ENCODE measurements around the gene LPP. TPM values are rescaled to one million over a fixed set of nuclear protein-coding genes. Genes with fewer than 3 reads are reported as not detected.

The LPP gene
- total and polyA plus RNA-seq, 2 donors (not counting 1 experiment from before 2014, with no cell fraction given): 7.6 to 81.7 TPM

DNA sequence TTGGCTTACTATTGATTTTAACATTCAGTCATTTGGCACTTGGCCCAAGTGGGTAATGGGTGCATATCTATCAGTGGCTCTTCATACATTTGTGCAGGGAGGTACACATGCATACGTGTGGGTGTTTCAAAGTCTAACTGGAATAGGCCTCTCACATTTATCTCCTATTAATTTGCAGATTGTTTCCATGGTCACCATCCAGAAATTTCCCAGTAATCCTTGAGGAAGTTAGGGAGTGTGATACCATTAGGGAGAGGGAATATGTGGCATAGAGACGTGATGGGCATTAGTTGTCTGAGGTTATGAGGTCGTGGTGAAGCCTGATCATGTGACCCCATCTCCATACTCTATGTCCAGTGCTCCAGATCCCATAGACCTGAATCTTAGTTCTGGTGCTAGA is 102.8 kb downstream of the LPP start:
- ATAC-seq (ENCODE audit: low read depth) (no peak), DNase-seq (no peak)
- no peak overlapping the region for H3K9ac ChIP-seq (ENCODE audit: low read length)
- Mint-ChIP-seq H3K27me3 (no peaks in the 10 kb centered on the region), H3K4me1 (peaks cover 15% of the 10 kb centered on the region), H3K9me3 (ENCODE audit: insufficient read depth) (no peaks in the 10 kb centered on the region), H3K27ac (no peak overlapping the region), H3K4me3 (no peak overlapping the region)
- no peaks in the 10 kb centered on the region for H4K20me1 ChIP-seq (ENCODE audit: control insufficient read depth, insufficient read depth, low read length, poor library complexity, severe bottlenecking)
- no peaks in the 10 kb centered on the region for H3K27me3 ChIP-seq (replicated peaks in 1 of 4; ENCODE audit: control extremely low read depth in 1 of 4, control insufficient read depth in 3 of 4, insufficient read depth in 4 of 4, low read length in 3 of 4)
- peaks cover 0 to 3% (median 0%) of the 10 kb centered on the region in 3 donors for H3K9me3 ChIP-seq (ENCODE audit: control extremely low read depth in 1 of 3, control insufficient read depth in 2 of 3, insufficient read depth in 1 of 3, low read length in 2 of 3)
- intact Hi-C loops (cut with micrococcal nuclease): no loop called here
- ChIA-PET CTCF (no interaction called here), POLR2A (no interaction called here)
- no peak overlapping the region for H3K4me2 ChIP-seq (replicated peaks; ENCODE audit: low read depth, low read length, poor library complexity, severe bottlenecking)
- H3K4me3 ChIP-seq (ENCODE audit: control extremely low read depth in 1 of 5, extremely low read depth in 1 of 5, insufficient read depth in 1 of 5, low read depth in 2 of 5, low read length in 4 of 5): no peak overlapping the region
- no peak overlapping the region for H2AFZ ChIP-seq (ENCODE audit: insufficient read depth, low read depth, low read length, poor library complexity, severe bottlenecking)
- peaks cover 0 to 10% of the 10 kb centered on the region in 2 donors for H3K4me1 ChIP-seq (ENCODE audit: control insufficient read depth in 2 of 2, insufficient read depth in 2 of 2, low read length in 2 of 2)
- no peak for TF ChIP-seq EZH2 (IDR thresholded peaks at IDR 0.05; ENCODE audit: borderline replicate concordance, insufficient read depth, low read depth, low read length, poor library complexity, severe bottlenecking)
- TF ChIP-seq, protein P1, sequence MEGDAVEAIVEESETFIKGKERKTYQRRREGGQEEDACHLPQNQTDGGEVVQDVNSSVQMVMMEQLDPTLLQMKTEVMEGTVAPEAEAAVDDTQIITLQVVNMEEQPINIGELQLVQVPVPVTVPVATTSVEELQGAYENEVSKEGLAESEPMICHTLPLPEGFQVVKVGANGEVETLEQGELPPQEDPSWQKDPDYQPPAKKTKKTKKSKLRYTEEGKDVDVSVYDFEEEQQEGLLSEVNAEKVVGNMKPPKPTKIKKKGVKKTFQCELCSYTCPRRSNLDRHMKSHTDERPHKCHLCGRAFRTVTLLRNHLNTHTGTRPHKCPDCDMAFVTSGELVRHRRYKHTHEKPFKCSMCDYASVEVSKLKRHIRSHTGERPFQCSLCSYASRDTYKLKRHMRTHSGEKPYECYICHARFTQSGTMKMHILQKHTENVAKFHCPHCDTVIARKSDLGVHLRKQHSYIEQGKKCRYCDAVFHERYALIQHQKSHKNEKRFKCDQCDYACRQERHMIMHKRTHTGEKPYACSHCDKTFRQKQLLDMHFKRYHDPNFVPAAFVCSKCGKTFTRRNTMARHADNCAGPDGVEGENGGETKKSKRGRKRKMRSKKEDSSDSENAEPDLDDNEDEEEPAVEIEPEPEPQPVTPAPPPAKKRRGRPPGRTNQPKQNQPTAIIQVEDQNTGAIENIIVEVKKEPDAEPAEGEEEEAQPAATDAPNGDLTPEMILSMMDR (IDR thresholded peaks at IDR 0.05): no peak
- WGBS (ENCODE audit: insufficient coverage): 100% methylated on average over 1 of the region's 3 CpGs
- H3K27ac ChIP-seq (ENCODE audit: low read length in 2 of 2): no peak overlapping the region
- no peaks in the 10 kb centered on the region for H3K36me3 ChIP-seq (replicated peaks in 1 of 2; ENCODE audit: control extremely low read depth in 1 of 2, control insufficient read depth in 1 of 2, extremely low read depth in 1 of 2, insufficient read depth in 2 of 2, low read length in 1 of 2)
- H3K79me2 ChIP-seq (ENCODE audit: control insufficient read depth, insufficient read depth, low read length): peaks cover 44% of the 10 kb centered on the region

DNA sequence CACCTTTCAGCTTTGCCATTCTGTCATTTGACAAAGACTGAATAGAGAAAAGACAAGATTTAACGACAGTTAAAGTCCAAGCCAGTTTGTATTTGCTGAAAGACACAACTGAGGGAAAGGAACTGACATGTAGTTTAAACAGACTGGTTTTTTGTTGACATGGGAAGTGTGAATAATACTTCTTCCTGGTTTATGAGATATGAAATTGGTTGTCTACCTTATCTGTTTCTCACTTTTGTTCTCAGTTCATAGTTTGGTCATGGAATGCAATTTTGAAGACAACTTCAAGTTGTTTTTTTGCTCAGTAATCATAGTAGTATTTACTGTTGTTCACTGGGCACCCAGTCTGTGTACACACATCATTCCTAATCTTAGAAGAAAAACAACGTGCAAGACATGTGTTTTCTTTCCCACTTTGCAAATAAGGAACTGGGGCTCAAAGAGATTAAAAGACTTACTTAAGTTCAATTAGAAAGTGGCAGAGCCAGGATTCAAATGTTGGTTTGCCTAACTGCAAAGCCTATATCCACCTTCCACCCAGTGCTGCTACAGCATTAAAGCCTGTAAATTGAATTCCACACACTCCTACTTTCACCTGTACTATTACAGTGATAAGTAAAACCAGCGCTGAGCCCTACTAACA is 103.5 kb downstream of the LPP start:
- Histone ChIP-seq H3K36me3 (replicated peaks in 1 of 2; ENCODE audit: control extremely low read depth in 1 of 2, control insufficient read depth in 1 of 2, extremely low read depth in 1 of 2, insufficient read depth in 2 of 2, low read length in 1 of 2) (no peaks in the 10 kb centered on the region), H2AFZ (ENCODE audit: insufficient read depth, low read depth, low read length, poor library complexity, severe bottlenecking) (no peak overlapping the region), H3K9me3 (ENCODE audit: control extremely low read depth in 1 of 3, control insufficient read depth in 2 of 3, insufficient read depth in 1 of 3, low read length in 2 of 3) (peaks cover 0 to 3% (median 0%) of the 10 kb centered on the region in 3 donors), H3K27ac (ENCODE audit: low read length in 2 of 2) (no peak overlapping the region), H3K4me1 (ENCODE audit: control insufficient read depth in 2 of 2, insufficient read depth in 2 of 2, low read length in 2 of 2) (peaks cover 0 to 10% of the 10 kb centered on the region in 2 donors), H3K9ac (ENCODE audit: low read length) (no peak overlapping the region), H3K79me2 (ENCODE audit: control insufficient read depth, insufficient read depth, low read length) (peaks cover 39% of the 10 kb centered on the region), H3K4me2 (replicated peaks; ENCODE audit: low read depth, low read length, poor library complexity, severe bottlenecking) (no peak overlapping the region), H3K27me3 (replicated peaks in 1 of 4; ENCODE audit: control extremely low read depth in 1 of 4, control insufficient read depth in 3 of 4, insufficient read depth in 4 of 4, low read length in 3 of 4) (no peaks in the 10 kb centered on the region), H4K20me1 (ENCODE audit: control insufficient read depth, insufficient read depth, low read length, poor library complexity, severe bottlenecking) (no peaks in the 10 kb centered on the region), H3K4me3 (ENCODE audit: control extremely low read depth in 1 of 5, extremely low read depth in 1 of 5, insufficient read depth in 1 of 5, low read depth in 2 of 5, low read length in 4 of 5) (no peak overlapping the region)
- Mint-ChIP-seq H3K27me3 (no peaks in the 10 kb centered on the region), H3K9me3 (ENCODE audit: insufficient read depth) (no peaks in the 10 kb centered on the region), H3K4me3 (no peak overlapping the region), H3K27ac (peak overlapping the region; percentile 28), H3K4me1 (peaks cover 15% of the 10 kb centered on the region)
- WGBS (ENCODE audit: insufficient coverage): no CpG with 5 or more reads among the region's 3 CpGs
- TF ChIP-seq EZH2 (IDR thresholded peaks at IDR 0.05; ENCODE audit: borderline replicate concordance, insufficient read depth, low read depth, low read length, poor library complexity, severe bottlenecking): no peak
- TF ChIP-seq, protein P1 (IDR thresholded peaks at IDR 0.05): no peak
- DNase-seq: no peak
- ChIA-PET CTCF (interaction anchor here (0.5 to 0.6 kb wide), 2 partner anchors 10 to 227 kb away, joined by 3 read pairs; no protein-coding TSS in a partner anchor), POLR2A (no interaction called here)
- no peak for ATAC-seq (ENCODE audit: low read depth)
- intact Hi-C loops (cut with micrococcal nuclease): no loop called here
